ENCODE data around the gene FCER1G.
"Not testable (repeated sequence)": the region's sequence is repeated elsewhere in the genome, so short reads cannot be mapped to it uniquely, and the experiment has no call there.

Gene FCER1G

DNA sequence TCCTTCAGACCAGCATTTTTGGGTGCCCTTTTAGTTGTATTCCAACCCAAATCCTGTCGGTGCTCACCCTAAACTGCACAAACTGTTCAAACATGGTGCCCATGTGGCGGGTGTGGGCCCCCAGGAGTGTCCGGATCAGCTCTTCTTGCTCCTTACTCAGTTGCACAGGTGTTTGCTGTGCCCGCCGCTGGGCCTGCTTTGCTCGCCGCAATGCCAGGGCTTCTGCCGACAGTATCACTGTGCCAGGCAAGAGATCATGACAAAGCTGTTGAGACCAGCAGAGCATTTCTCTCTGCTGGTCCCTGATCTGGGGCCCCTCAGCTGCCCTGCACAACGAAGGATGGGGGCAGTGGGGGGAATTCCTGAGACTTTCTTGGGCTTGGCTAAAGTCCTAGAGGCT is 18.0 kb downstream of the FCER1G start:
- TF ChIP-seq, protein P1, sequence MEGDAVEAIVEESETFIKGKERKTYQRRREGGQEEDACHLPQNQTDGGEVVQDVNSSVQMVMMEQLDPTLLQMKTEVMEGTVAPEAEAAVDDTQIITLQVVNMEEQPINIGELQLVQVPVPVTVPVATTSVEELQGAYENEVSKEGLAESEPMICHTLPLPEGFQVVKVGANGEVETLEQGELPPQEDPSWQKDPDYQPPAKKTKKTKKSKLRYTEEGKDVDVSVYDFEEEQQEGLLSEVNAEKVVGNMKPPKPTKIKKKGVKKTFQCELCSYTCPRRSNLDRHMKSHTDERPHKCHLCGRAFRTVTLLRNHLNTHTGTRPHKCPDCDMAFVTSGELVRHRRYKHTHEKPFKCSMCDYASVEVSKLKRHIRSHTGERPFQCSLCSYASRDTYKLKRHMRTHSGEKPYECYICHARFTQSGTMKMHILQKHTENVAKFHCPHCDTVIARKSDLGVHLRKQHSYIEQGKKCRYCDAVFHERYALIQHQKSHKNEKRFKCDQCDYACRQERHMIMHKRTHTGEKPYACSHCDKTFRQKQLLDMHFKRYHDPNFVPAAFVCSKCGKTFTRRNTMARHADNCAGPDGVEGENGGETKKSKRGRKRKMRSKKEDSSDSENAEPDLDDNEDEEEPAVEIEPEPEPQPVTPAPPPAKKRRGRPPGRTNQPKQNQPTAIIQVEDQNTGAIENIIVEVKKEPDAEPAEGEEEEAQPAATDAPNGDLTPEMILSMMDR (IDR thresholded peaks at IDR 0.05; ENCODE audit: insufficient read depth, missing control alignments), result no peak
- FAIRE-seq (no peak), DNase-seq (ENCODE audit: insufficient read length, low spot score) (no peak)

DNA sequence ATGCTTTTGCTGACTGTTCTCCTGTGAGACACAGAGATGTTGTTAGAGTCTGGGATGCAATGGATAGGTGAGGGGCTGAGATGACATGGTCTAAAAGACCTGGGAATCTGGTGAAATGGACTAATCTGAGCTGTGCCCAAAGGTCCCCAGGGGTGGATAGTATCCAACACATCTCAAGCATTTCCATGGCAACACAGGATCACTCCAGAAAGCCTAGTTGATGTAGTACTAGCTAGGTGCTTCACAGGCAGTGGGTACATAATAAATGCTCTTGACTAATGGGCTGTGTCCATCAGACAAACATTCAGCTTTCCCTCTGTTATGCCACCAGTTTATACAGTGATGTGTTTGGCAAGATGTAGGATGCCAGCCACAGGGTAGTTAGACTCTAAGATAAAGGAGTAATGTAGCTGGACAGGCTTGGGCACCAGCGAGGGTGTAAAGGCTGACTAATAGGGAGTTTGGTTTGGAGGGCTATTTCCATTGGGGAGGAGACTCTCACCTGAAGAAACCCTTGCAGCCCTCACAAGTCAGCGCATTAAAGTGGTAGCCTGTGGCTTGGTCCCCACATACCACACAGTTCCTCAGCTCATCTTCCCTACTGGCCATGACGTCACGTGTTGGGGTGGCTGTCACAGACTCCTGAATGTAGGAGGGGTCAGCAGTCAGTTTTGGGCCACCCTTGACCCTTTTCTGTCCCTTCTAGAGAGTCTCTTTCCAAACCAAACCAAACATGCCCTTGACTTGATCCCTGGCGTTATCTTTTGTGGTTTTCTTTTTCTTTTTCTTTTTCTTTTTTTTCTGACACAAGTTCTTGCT is 21.1 kb downstream of the FCER1G start:
- DNase-seq (ENCODE audit: insufficient read length, low spot score) (no peak), FAIRE-seq (no peak)
- TF ChIP-seq, protein P1 (IDR thresholded peaks at IDR 0.05; ENCODE audit: insufficient read depth, missing control alignments), result no peak

GRCh38 chr1:161238039-161238473 is 23.0 kb downstream of the FCER1G start, which contains the start of gene NR1I3:
Gene NR1I3, minus strand, starts transcription at chr1:161238203. Its CDS starts 1,638 bp downstream, at chr1:161236565.
- no peak for FAIRE-seq
- TF ChIP-seq, protein P1 (IDR thresholded peaks at IDR 0.05; ENCODE audit: insufficient read depth, missing control alignments), result no peak
- DNase-seq (ENCODE audit: insufficient read length, low spot score), result no peak

GRCh38 chr1:161241682-161242081 is 26.6 kb downstream of the FCER1G start:
- no peak for DNase-seq (ENCODE audit: insufficient read length, low spot score)
- no peak for FAIRE-seq
- TF ChIP-seq, protein P1 (IDR thresholded peaks at IDR 0.05; ENCODE audit: insufficient read depth, missing control alignments), result no peak

GRCh38 chr1:161242313-161242712 is 27.2 kb downstream of the FCER1G start:
- no peak for FAIRE-seq
- TF ChIP-seq, protein P1 (IDR thresholded peaks at IDR 0.05; ENCODE audit: insufficient read depth, missing control alignments), result no peak
- DNase-seq (ENCODE audit: insufficient read length, low spot score), result no peak

DNA sequence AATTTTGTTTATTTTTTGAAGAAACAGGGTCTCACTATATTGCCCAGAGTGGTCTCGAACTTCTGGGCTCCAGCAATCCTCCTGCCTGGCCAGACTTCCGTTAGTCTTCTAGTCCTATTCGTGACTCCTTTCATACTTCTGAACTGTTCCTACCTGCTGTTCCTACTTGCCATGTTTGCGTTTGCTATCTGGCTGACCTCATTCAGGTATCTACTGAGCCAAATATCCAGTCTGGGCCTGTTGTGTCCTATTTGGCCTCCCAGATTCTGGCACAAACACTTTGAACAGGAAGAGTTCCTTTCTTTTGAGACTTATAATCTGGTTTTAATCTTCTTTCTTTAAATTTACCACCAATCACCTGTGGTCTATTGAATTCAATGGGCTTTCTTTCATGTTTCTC is 29.8 kb downstream of the FCER1G start:
- no peak for DNase-seq (ENCODE audit: insufficient read length, low spot score)
- FAIRE-seq, result no peak
- TF ChIP-seq, protein P1 (IDR thresholded peaks at IDR 0.05; ENCODE audit: insufficient read depth, missing control alignments), result no peak

GRCh38 chr1:161250100-161250499 is 35.0 kb downstream of the FCER1G start:
- DNase-seq (ENCODE audit: insufficient read length, low spot score); FAIRE-seq: not testable (repeated sequence)

Data from D721Med (cell line).